Measurements from ENCODE around the gene SLC25A41. TPM values are rescaled to one million over a fixed set of nuclear protein-coding genes. Genes with fewer than 3 reads are reported as not detected.

The SLC25A41 gene
- total and polyA plus RNA-seq, 2 of the 8 experiments (the other 6 are each of a cell fraction or from before 2014, with no cell fraction given) = 0.50 TPM; not detected in 1

DNA sequence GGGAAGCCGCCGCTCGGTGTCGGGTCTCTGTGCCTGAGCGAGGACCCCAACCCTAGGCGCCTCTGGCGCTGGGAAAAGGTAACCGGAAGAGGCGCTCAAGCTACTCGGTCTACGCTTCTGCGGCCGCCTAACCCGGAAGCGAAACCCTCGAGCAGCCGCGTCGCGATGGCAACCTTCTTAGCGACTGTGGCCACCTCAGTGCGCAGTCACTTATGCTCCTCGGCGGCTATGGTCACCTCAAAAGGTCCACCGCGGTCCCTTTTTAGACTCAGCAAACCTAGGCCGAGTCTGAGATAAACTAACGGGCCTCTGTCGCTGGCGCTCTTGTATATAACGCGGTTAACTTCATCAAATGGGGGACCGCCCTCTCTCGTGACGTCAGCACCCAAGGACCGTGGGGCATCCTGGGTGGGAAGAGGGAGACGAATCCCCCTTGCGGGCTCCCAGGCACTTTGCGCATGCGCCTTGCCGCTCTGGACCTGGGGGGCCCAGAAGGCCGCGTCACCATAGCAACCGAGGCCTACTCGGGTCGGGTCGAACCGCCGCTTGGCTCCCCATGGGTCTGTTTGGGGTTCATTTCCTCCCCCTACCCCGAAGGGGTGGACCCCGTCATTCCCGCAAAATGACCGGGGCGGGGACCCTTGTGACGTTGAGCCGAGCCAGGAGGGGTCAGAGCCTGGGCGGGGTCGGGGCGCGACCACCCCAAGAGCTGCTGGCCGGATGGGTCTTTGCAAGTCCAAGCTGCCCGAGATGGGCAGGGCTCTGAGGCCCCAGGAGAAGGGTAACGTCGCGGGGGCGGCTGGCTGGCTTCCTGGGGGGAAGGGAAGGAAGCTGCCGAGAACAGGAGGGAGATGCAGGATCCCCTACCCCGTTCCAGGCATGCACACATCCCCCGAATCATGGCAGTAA lies 40.2 kb downstream of the SLC25A41 start, which contains the start of gene GTF2F1:
GTF2F1 (minus strand) TSS at position 91 of the 909 bp plus-strand sequence. CDS start 169 bp downstream, outside the sequence.
- H2BK15ac ChIP-seq (ENCODE audit: low read length) = peak within 1 kb of the TSS; percentile 99
- peak within 1 kb of the TSS; percentile 55 for H3K4ac ChIP-seq (replicated peaks; ENCODE audit: insufficient read length, low read depth, low read length)
- DNase-seq (ENCODE audit: low read depth in 1 of 2, low spot score in 2 of 2) = peak; percentile 79 to 98
- H2BK12ac ChIP-seq (ENCODE audit: low read depth, low read length) = peak within 1 kb of the TSS; percentile 4; the same call in 1 of the 2 replicates
- H3K14ac ChIP-seq (ENCODE audit: insufficient read length) = no peak within 1 kb of the TSS
- H2BK5ac ChIP-seq (ENCODE audit: low read depth, low read length) = peak within 1 kb of the TSS; percentile 91
- peak within 1 kb of the TSS; percentile 77 to 92 (median 86) for H3K9ac ChIP-seq (replicated peaks in 1 of 4; ENCODE audit: extremely low read depth in 1 of 4, low read depth in 3 of 4, low read length in 3 of 4)
- H2AK5ac ChIP-seq (ENCODE audit: low read depth, low read length) = no peak within 1 kb of the TSS; the same call in 1 of the 2 replicates
- no peak within 1 kb of the TSS for H2BK20ac ChIP-seq (ENCODE audit: low read length)
- peaks cover 0 to 8% (median 7%) of the 10 kb centered on the region in 4 experiments; a peak in 5 of 7 replicates for H3K4me1 ChIP-seq (replicated peaks in 1 of 4; ENCODE audit: control insufficient read depth in 3 of 4, insufficient read depth in 4 of 4, low read length in 3 of 4)
- H3K36me3 ChIP-seq (ENCODE audit: control insufficient read depth in 2 of 4, insufficient read depth in 4 of 4, low read length in 3 of 4) = peaks cover 8 to 29% (median 14%) of the 10 kb centered on the region in 4 experiments; a peak in 7 of 8 replicates
- H2AFZ ChIP-seq (ENCODE audit: low read length) = peak within 1 kb of the TSS; percentile 91
- H3K4me3 ChIP-seq (ENCODE audit: extremely low read depth in 1 of 4, insufficient read depth in 2 of 4, low read depth in 3 of 4, low read length in 4 of 4) = peak within 1 kb of the TSS; percentile 72 to 99 (median 90)
- no peaks in the 10 kb centered on the region for H3K27me3 ChIP-seq (replicated peaks in 1 of 4; ENCODE audit: control insufficient read depth in 3 of 4, extremely low read depth in 1 of 4, insufficient read depth in 3 of 4, low read length in 3 of 4)
- peaks cover 7% of the 10 kb centered on the region for H3K23me2 ChIP-seq (ENCODE audit: low read depth, low read length)
- H4K91ac ChIP-seq (replicated peaks; ENCODE audit: insufficient read length, low read length) = peak within 1 kb of the TSS; percentile 68
- H3K18ac ChIP-seq (ENCODE audit: extremely low read depth, low read length) = peak within 1 kb of the TSS; percentile 93
- no peak within 1 kb of the TSS for H2BK120ac ChIP-seq (replicated peaks; ENCODE audit: low read depth, low read length)
- 1% methylated on average over 57 of the region's 69 CpGs; no CpG with 5 or more reads in 1 of the 2 experiments for WGBS, 2 experiments (ENCODE audit: extremely low coverage in 1 of 2, insufficient coverage in 1 of 2, insufficient read length in 1 of 2, insufficient replicate concordance in 2 of 2, low coverage in 1 of 2, low lambda C conversion rate in 2 of 2, missing lambda C conversion rate in 1 of 2)
- ChIA-PET CTCF (ENCODE audit: partially characterized antibody) (interaction anchor here (0.8 to 1.5 kb wide), 3 partner anchors 15 to 177 kb away, joined by 3 to 5 read pairs (median 4); no protein-coding TSS in a partner anchor), POLR2A (ENCODE audit: partially characterized antibody) (interaction anchor here (0.6 to 9.9 kb wide), 13 partner anchors 9 to 349 kb away, joined by 3 to 81 read pairs (median 4); partner anchors contain the start of genes ALKBH7, CLPP, CRB3 and KHSRP)
- peaks cover 5 to 20% of the 10 kb centered on the region in 2 experiments; a peak in 3 of 4 replicates for H3K79me2 ChIP-seq (ENCODE audit: control insufficient read depth in 1 of 2, insufficient read depth in 2 of 2, low read length in 2 of 2)
- H4K8ac ChIP-seq (ENCODE audit: extremely low read depth, insufficient read depth, low read length) = peak within 1 kb of the TSS; percentile 77
- peaks cover 0 to 2% of the 10 kb centered on the region in 2 experiments for H4K20me1 ChIP-seq (replicated peaks in 1 of 2; ENCODE audit: control insufficient read depth in 1 of 2, insufficient read depth in 2 of 2, low read length in 2 of 2)
- no peak within 1 kb of the TSS for H3K23ac ChIP-seq (ENCODE audit: insufficient read length)
- peak within 1 kb of the TSS; percentile 54 for H3K56ac ChIP-seq (replicated peaks; ENCODE audit: insufficient read length, low read depth, low read length)
- peak within 1 kb of the TSS; percentile 95 to 96 for H3K4me2 ChIP-seq (ENCODE audit: insufficient read depth in 1 of 2, low read depth in 2 of 2, low read length in 2 of 2)
- peak within 1 kb of the TSS; percentile 98 for H4K5ac ChIP-seq (ENCODE audit: insufficient read length, low read depth, low read length)
- FAIRE-seq = peak; percentile 24
- H3K79me1 ChIP-seq (ENCODE audit: low read depth, low read length) = peaks cover 6% of the 10 kb centered on the region
- H3K27ac ChIP-seq (ENCODE audit: low read depth, low read length) = peak within 1 kb of the TSS; percentile 89
- no peaks in the 10 kb centered on the region for H3K9me3 ChIP-seq (ENCODE audit: insufficient read depth in 2 of 2, low read depth in 1 of 2, low read length in 1 of 2)
- TF ChIP-seq, protein P1, sequence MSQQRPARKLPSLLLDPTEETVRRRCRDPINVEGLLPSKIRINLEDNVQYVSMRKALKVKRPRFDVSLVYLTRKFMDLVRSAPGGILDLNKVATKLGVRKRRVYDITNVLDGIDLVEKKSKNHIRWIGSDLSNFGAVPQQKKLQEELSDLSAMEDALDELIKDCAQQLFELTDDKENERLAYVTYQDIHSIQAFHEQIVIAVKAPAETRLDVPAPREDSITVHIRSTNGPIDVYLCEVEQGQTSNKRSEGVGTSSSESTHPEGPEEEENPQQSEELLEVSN (IDR thresholded peaks at IDR 0.05) = 0 out of 2 replicates have a peak, but pooled peaks have one; percentile 28
- TF ChIP-seq TEAD4 (IDR thresholded peaks at IDR 0.05; ENCODE audit: low read depth, low read length) (no peak), TAF1 (IDR thresholded peaks at IDR 0.05; ENCODE audit: low read depth, low read length) (peak; percentile 56), RXRA (IDR thresholded peaks at IDR 0.05; ENCODE audit: insufficient read depth, low read depth, low read length) (no peak), TCF12 (IDR thresholded peaks at IDR 0.05; ENCODE audit: low read depth, low read length) (no peak), HDAC6 (IDR thresholded peaks at IDR 0.05; ENCODE audit: low read depth, low read length) (no peak), EP300 (IDR thresholded peaks at IDR 0.05; ENCODE audit: borderline replicate concordance in 1 of 2, low read depth in 2 of 2, low read length in 2 of 2) (0 out of 3 replicates have a peak, but pooled peaks of 1 of the 2 experiments have one; percentile 40), KDM1A (IDR thresholded peaks at IDR 0.05; ENCODE audit: borderline replicate concordance, low read length) (no peak), EZH2 (IDR thresholded peaks at IDR 0.05; ENCODE audit: low read depth, low read length, severe bottlenecking) (no peak)

All from H1 (cell line).